PC-3 (cell line): ENCODE results near the gene DHX57.

Experiments used
- CTCF ChIP-seq: fragments of 300-600 bp; sonication (generic); conservative IDR thresholded peaks from 2 replicates; pipeline ENCODE4 v1.5.1; 2017; ENCODE audit warnings: antibody characterized with exemption, low read depth, mild to moderate bottlenecking, low read length
- EZH2 ChIP-seq: fragments of 300-600 bp; sonication (generic); IDR thresholded peaks from one replicate; pipeline ENCODE4 v1.6.1; 2017; ENCODE audit warnings: antibody characterized with exemption, mild to moderate bottlenecking, low read length; ENCODE audit not compliant: unreplicated experiment
- EZH2phosphoT487 ChIP-seq: fragments of 300-600 bp; sonication (generic); IDR thresholded peaks from 2 replicates; pipeline ENCODE4 v1.6.1; 2018; ENCODE audit warnings: mild to moderate bottlenecking, antibody characterized with exemption, low read length, borderline replicate concordance

GRCh38 chr2:38889575-38889974 lies 13.8 kb upstream of the DHX57 start, which contains the start of gene ARHGEF33:
- TF ChIP-seq EZH2: no peak
- no peak for TF ChIP-seq CTCF
- no peak for TF ChIP-seq EZH2phosphoT487
